Karpas-422 (cell line): ENCODE measurements around the gene RUSC1. TPM values are rescaled to one million over a fixed set of nuclear protein-coding genes. Genes with fewer than 3 reads are reported as not detected.

Source experiments
- DNase-seq: peaks from one replicate; pipeline ENCODE4 v3.0.0-alpha.2; 2015
- H2AFZ ChIP-seq: fragments of 200-600 bp; sonication (generic); 2 replicates; pipeline ENCODE4 v1.6.1; 2014; ENCODE audit warnings: antibody characterized with exemption, low read length, mixed read lengths
- H3K27ac ChIP-seq: fragments of 200-600 bp; sonication (generic); 2 replicates; pipeline ENCODE4 v1.5.1; 2014; ENCODE audit warnings: mild to moderate bottlenecking, low read length, moderate library complexity
- H3K27me3 ChIP-seq: fragments of 200-600 bp; sonication (generic); 2 replicates; pipeline ENCODE4 v1.6.1; 2014; ENCODE audit warnings: low read length, mixed read lengths
- H3K36me3 ChIP-seq: fragments of 200-600 bp; sonication (generic); 2 replicates; pipeline ENCODE4 v1.6.1; 2014; ENCODE audit warnings: low read length, mixed read lengths; ENCODE audit not compliant: insufficient read depth
- H3K4me1 ChIP-seq: fragments of 200-600 bp; sonication (generic); 2 replicates; pipeline ENCODE4 v1.6.1; 2014; ENCODE audit warnings: mild to moderate bottlenecking, low read length, mixed read lengths
- H3K4me2 ChIP-seq: fragments of 200-600 bp; sonication (generic); 2 replicates; pipeline ENCODE4 v1.6.1; 2014; ENCODE audit warnings: low read length, low read depth, mild to moderate bottlenecking; ENCODE audit not compliant: poor library complexity, severe bottlenecking
- H3K4me3 ChIP-seq: fragments of 200-600 bp; sonication (generic); 2 replicates; pipeline ENCODE4 v1.5.1; 2014; ENCODE audit warnings: mild to moderate bottlenecking, antibody characterized with exemption, low read length, mixed read lengths
- H3K79me2 ChIP-seq: fragments of 200-600 bp; sonication (generic); 2 replicates; pipeline ENCODE4 v1.6.1; 2014; ENCODE audit warnings: mild to moderate bottlenecking, low read length, mixed read lengths
- H3K9ac ChIP-seq: fragments of 200-600 bp; sonication (generic); 2 replicates; pipeline ENCODE4 v1.6.0; 2014; ENCODE audit warnings: low read length
- H3K9me2 ChIP-seq: fragments of 200-600 bp; sonication (generic), shearing (Covaris generic); replicated peaks from 2 replicates; pipeline ENCODE4 v1.6.0; 2014; ENCODE audit warnings: mild to moderate bottlenecking, low read length, moderate library complexity; ENCODE audit not compliant: insufficient read depth
- H3K9me3 ChIP-seq: fragments of 300-700, 200-600 bp; sonication (generic); 2 replicates; pipeline ENCODE4 v1.6.1; 2014; ENCODE audit warnings: low read length, mixed read lengths
- H4K20me1 ChIP-seq: fragments of 200-600 bp; sonication (generic); 2 replicates; pipeline ENCODE4 v1.6.1; 2014; ENCODE audit warnings: mild to moderate bottlenecking, antibody characterized with exemption, low read length, low read depth; ENCODE audit not compliant: insufficient read depth
- total RNA-seq: library from RNA; depleted of rRNA; stranded (reverse); fragments of >200 nt; shearing (Covaris generic); gene quantifications from 2 replicates; pipeline ENCODE4 v1.2.3, GENCODE V29; 2014; ENCODE audit warnings: low replicate concordance

The RUSC1 gene
- total RNA-seq, 1 experiment from 2014 or later: 9.2 TPM

DNA sequence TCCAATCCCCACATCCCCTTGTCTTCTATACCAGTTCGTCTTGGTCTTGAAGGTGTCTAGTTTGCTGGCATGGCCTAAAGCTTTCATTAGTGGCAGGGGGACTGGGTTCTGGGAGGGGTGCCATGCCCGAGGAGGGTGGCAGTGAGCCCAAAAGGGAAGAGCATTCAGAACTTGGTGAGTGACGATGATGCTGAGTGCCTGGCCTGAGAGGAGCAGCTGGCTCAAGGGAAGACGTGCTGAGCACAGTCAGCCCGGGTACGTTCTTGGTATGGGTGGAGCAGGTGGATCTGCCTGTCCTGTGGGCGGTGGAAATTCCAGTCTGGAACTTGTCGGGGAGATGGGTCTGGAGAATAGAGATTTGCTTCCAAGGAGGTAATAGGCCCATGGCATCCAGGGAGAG is 7.4 kb upstream of the RUSC1 start:
- Histone ChIP-seq H3K27ac (no peak overlapping the region), H4K20me1 (no peaks in the 10 kb centered on the region), H3K4me2 (no peak overlapping the region), H3K4me3 (no peak overlapping the region), H3K9me2 (no peaks in the 10 kb centered on the region), H3K36me3 (peaks cover 36% of the 10 kb centered on the region), H3K79me2 (peaks cover 43% of the 10 kb centered on the region), H3K9ac (no peak overlapping the region), H2AFZ (no peak overlapping the region), H3K4me1 (peaks cover 20% of the 10 kb centered on the region), H3K27me3 (no peaks in the 10 kb centered on the region), H3K9me3 (no peaks in the 10 kb centered on the region)
- DNase-seq: no peak

DNA sequence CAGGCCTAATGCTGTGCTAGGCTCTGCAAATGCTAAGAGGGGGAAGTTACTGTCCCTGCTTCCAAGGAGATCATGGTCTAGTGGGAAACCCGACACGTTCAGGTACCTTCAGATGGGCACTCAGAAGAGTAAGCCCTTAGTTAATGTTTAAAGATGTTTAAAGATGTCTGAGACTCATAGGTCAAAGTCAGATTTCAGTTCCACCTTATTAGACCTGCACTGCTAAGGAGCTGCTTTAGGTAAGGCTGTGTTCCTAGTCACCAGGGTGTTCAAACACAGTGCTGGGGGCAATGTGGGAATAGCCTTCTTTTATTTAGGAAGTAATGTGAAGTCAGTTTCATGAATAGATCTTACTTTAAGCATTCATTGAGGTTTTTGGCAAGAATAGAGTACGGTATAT is 3.8 kb upstream of the RUSC1 start:
- no peaks in the 10 kb centered on the region for H3K9me2 ChIP-seq
- no peak overlapping the region for H3K4me3 ChIP-seq
- DNase-seq: no peak
- no peak overlapping the region for H3K27ac ChIP-seq
- H3K27me3 ChIP-seq: no peaks in the 10 kb centered on the region
- H3K36me3 ChIP-seq: peaks cover 32% of the 10 kb centered on the region; the same call in 1 of the 2 replicates
- no peak overlapping the region for H3K9ac ChIP-seq
- peaks cover 13% of the 10 kb centered on the region for H3K79me2 ChIP-seq
- H4K20me1 ChIP-seq: no peaks in the 10 kb centered on the region
- no peak overlapping the region for H3K4me2 ChIP-seq
- no peak overlapping the region for H2AFZ ChIP-seq
- peaks cover 17% of the 10 kb centered on the region for H3K4me1 ChIP-seq
- H3K9me3 ChIP-seq: no peaks in the 10 kb centered on the region

DNA sequence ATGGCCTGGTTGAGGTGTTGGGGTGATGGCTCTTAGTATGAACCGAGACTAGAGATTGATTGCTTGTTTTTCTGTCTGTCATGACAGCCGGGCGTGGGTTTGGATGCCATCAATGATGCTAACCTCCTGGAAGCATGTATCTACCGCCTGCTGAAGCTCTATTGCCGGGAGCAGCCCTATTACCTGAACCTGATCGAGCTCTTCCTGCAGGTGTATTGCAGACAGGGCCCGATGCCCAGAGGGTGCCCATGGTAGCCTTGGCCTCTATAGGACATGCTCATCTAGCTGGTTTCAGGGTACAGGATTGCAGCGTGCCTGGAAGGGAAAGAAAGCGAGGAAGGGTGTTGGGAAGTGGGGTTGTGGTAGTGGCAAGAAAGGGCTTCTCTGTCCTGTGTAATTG is 2.6 kb upstream of the RUSC1 start:
- Histone ChIP-seq H3K79me2 (peaks cover 4% of the 10 kb centered on the region; the same call in 1 of the 2 replicates), H4K20me1 (no peaks in the 10 kb centered on the region), H3K27me3 (no peaks in the 10 kb centered on the region), H2AFZ (no peak overlapping the region), H3K27ac (no peak overlapping the region), H3K9me2 (no peaks in the 10 kb centered on the region), H3K36me3 (peaks cover 30% of the 10 kb centered on the region; the same call in 1 of the 2 replicates), H3K4me3 (no peak overlapping the region), H3K4me1 (peaks cover 26% of the 10 kb centered on the region), H3K9me3 (no peaks in the 10 kb centered on the region), H3K9ac (no peak overlapping the region), H3K4me2 (no peak overlapping the region)
- DNase-seq: no peak

DNA sequence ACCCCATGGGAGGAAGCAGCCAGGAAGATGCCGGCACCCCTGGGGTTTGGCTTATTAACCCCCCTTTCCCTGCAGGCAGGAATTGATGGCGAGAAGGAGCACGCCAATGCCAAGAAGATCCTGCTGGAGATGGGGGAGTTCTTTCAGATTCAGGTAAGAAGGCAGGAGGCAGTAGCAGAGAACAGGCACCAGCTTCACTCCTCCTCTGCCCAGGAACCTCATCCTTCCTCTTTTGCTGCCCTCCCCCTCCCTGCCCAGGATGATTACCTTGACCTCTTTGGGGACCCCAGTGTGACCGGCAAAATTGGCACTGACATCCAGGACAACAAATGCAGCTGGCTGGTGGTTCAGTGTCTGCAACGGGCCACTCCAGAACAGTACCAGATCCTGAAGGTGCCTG is 1.2 kb upstream of the RUSC1 start:
- H3K27ac ChIP-seq: no peak overlapping the region
- H3K4me2 ChIP-seq: no peak overlapping the region
- DNase-seq: no peak
- H3K9me3 ChIP-seq: no peaks in the 10 kb centered on the region
- no peaks in the 10 kb centered on the region for H3K9me2 ChIP-seq
- no peak overlapping the region; the same call in 1 of the 2 replicates for H3K9ac ChIP-seq
- H3K79me2 ChIP-seq: no peaks in the 10 kb centered on the region
- no peak overlapping the region for H2AFZ ChIP-seq
- no peaks in the 10 kb centered on the region for H3K27me3 ChIP-seq
- H3K4me1 ChIP-seq: peaks cover 32% of the 10 kb centered on the region
- H3K4me3 ChIP-seq: no peak overlapping the region
- peaks cover 25% of the 10 kb centered on the region; the same call in 1 of the 2 replicates for H3K36me3 ChIP-seq
- no peaks in the 10 kb centered on the region for H4K20me1 ChIP-seq

DNA sequence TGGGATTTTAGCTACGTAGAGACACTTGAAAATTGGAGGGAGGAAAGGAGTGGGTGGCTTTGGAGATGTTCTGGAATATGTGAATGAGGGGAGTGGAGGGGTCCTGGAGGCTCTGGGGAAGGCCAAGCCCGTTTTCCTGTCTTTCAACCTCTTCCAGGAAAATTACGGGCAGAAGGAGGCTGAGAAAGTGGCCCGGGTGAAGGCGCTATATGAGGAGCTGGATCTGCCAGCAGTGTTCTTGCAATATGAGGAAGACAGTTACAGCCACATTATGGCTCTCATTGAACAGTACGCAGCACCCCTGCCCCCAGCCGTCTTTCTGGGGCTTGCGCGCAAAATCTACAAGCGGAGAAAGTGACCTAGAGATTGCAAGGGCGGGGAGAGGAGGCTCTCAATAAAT is 442 bp upstream of the RUSC1 start:
- no peaks in the 10 kb centered on the region for H3K9me2 ChIP-seq
- H3K36me3 ChIP-seq: peaks cover 25% of the 10 kb centered on the region; the same call in 1 of the 2 replicates
- no peaks in the 10 kb centered on the region for H3K79me2 ChIP-seq
- no peaks in the 10 kb centered on the region for H3K27me3 ChIP-seq
- no peaks in the 10 kb centered on the region for H3K9me3 ChIP-seq
- no peak for DNase-seq
- H3K27ac ChIP-seq: no peak overlapping the region
- H4K20me1 ChIP-seq: no peaks in the 10 kb centered on the region
- H2AFZ ChIP-seq: no peak overlapping the region
- H3K9ac ChIP-seq: no peak overlapping the region
- H3K4me2 ChIP-seq: no peak overlapping the region
- H3K4me1 ChIP-seq: peaks cover 40% of the 10 kb centered on the region
- no peak overlapping the region for H3K4me3 ChIP-seq

DNA sequence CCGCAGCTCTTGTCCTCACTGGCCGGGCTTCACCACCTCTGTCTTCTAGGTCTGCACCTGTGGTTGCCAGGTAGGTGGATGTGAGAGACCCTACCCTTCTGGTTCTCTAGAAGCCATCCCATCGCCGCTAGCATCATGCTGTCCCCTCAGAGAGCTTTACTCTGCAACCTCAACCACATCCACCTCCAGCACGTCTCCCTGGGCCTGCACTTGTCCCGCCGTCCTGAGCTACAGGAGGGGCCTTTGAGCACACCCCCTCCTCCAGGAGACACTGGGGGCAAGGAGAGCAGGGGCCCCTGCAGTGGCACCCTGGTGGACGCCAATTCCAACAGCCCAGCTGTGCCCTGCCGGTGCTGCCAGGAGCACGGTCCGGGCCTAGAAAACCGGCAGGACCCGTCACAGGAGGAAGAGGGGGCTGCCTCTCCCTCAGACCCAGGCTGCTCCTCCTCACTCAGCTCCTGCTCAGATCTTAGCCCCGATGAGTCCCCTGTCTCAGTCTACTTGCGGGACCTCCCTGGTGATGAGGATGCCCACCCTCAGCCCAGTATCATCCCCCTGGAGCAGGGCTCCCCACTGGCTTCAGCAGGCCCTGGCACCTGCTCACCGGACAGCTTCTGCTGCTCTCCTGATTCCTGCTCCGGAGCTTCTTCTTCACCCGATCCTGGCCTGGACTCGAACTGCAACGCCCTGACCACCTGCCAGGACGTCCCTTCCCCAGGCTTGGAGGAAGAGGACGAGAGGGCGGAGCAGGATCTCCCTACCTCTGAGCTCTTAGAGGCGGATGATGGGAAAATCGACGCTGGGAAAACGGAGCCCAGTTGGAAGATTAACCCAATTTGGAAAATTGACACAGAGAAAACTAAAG is 1.2 kb downstream of the RUSC1 start:
- H3K4me3 ChIP-seq: peak overlapping the region; percentile 96
- peak; percentile 62 for DNase-seq
- peak overlapping the region; percentile 98 for H3K4me2 ChIP-seq
- H4K20me1 ChIP-seq: no peaks in the 10 kb centered on the region
- no peaks in the 10 kb centered on the region for H3K9me3 ChIP-seq
- no peaks in the 10 kb centered on the region for H3K79me2 ChIP-seq
- no peaks in the 10 kb centered on the region for H3K27me3 ChIP-seq
- peaks cover 40% of the 10 kb centered on the region for H3K4me1 ChIP-seq
- no peaks in the 10 kb centered on the region for H3K9me2 ChIP-seq
- H3K36me3 ChIP-seq: peaks cover 23% of the 10 kb centered on the region; the same call in 1 of the 2 replicates
- H3K9ac ChIP-seq: peak overlapping the region; percentile 99
- no peak overlapping the region for H2AFZ ChIP-seq
- H3K27ac ChIP-seq: no peak overlapping the region

DNA sequence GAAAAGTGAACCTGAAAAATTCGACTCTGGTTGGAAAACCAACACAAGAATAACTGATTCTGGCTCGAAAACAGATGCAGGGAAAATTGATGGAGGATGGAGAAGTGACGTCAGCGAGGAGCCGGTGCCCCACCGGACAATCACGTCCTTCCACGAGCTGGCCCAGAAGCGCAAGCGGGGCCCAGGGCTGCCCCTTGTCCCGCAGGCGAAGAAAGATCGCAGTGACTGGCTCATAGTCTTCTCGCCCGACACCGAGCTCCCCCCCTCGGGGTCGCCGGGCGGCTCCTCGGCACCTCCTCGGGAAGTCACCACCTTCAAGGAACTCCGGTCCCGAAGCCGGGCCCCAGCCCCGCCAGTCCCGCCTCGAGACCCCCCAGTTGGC is 1.9 kb downstream of the RUSC1 start:
- Histone ChIP-seq H3K9me3 (no peaks in the 10 kb centered on the region), H3K4me2 (peak overlapping the region; percentile 98), H2AFZ (no peak overlapping the region), H4K20me1 (no peaks in the 10 kb centered on the region), H3K4me3 (peak overlapping the region; percentile 96), H3K27ac (0 out of 2 replicates have a peak overlapping the region, but pooled peaks have one; percentile 89), H3K79me2 (no peaks in the 10 kb centered on the region), H3K9ac (peak overlapping the region; percentile 99), H3K27me3 (no peaks in the 10 kb centered on the region), H3K9me2 (no peaks in the 10 kb centered on the region), H3K36me3 (peaks cover 16% of the 10 kb centered on the region; the same call in 1 of the 2 replicates), H3K4me1 (peaks cover 40% of the 10 kb centered on the region)
- DNase-seq: peak; percentile 68

DNA sequence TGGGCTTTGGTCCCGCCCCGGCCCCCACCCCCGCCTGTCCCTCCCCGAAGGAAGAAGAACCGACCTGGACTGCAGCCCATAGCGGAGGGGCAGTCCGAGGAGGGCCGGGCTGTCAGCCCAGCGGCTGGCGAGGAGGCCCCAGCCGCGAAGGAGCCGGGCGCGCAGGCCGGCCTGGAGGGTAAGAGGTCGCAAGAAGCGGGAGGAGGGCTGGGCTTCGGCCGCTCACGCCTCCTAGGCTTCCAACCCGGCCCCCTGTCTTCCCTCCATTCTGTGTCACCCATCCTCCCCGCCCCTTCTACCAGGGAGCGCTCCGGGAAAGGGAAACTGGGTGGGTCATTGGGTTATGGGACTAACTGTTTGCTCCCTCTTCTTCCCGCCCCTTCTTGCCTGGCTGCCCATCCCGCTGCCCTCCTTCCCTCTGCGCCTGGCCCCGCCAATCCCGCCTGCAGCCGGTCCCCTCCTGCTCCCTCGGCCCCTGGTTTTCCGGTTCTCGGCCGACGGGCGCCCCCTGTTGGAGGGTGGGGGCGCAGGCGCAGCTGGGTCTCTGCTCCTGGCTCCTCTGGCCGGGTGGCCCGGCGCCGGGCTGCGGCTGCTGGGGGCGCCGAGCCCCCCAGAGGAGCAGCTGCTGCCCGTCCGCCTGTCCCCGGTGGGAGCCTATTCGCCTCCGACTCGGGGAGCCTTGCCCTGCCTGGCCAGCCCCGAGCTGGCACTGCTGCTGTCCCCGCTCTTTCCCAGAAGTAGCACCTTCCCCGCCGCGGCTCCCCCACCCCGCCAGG is 2.4 kb downstream of the RUSC1 start:
- Histone ChIP-seq H3K4me1 (peaks cover 40% of the 10 kb centered on the region), H3K9me3 (no peaks in the 10 kb centered on the region), H3K36me3 (peaks cover 12% of the 10 kb centered on the region; the same call in 1 of the 2 replicates), H3K4me3 (peak overlapping the region; percentile 96), H2AFZ (no peak overlapping the region; the same call in 1 of the 2 replicates), H3K9ac (peak overlapping the region; percentile 99), H3K27ac (peak overlapping the region; percentile 89), H4K20me1 (no peaks in the 10 kb centered on the region), H3K27me3 (no peaks in the 10 kb centered on the region), H3K9me2 (no peaks in the 10 kb centered on the region), H3K4me2 (peak overlapping the region; percentile 98), H3K79me2 (no peaks in the 10 kb centered on the region)
- DNase-seq: peak; percentile 94
